ENCODE measurements around the gene PCSK5.

Gene PCSK5

GRCh38 chr9:75993434-75993833 is 103.0 kb downstream of the PCSK5 start:
- no peak overlapping the region for H3K4me3 ChIP-seq (ENCODE audit: low read depth, low read length)
- peak; percentile 75 for DNase-seq (ENCODE audit: low read depth)
- no peak for TF ChIP-seq CTCF (conservative IDR thresholded peaks at IDR 0.05; ENCODE audit: low read depth, low read length)

GRCh38 chr9:75995066-75995465 is 104.6 kb downstream of the PCSK5 start:
- no peak for DNase-seq (ENCODE audit: low read depth)
- TF ChIP-seq CTCF (conservative IDR thresholded peaks at IDR 0.05; ENCODE audit: low read depth, low read length): no peak

GRCh38 chr9:75996726-75997125 is 106.3 kb downstream of the PCSK5 start:
- no peak for DNase-seq (ENCODE audit: low read depth)
- H3K4me3 ChIP-seq (ENCODE audit: low read depth, low read length): no peak overlapping the region
- no peak for TF ChIP-seq CTCF (conservative IDR thresholded peaks at IDR 0.05; ENCODE audit: low read depth, low read length)

More at GRCh38 chr9:75995066-75995465, 104.6 kb downstream of the PCSK5 start:
- H3K4me3 ChIP-seq (ENCODE audit: low read depth, low read length): no peak overlapping the region

GRCh38 chr9:75997206-75997605 is 106.7 kb downstream of the PCSK5 start:
- DNase-seq (ENCODE audit: low read depth): no peak
- TF ChIP-seq CTCF (conservative IDR thresholded peaks at IDR 0.05; ENCODE audit: low read depth, low read length): no peak
- H3K4me3 ChIP-seq (ENCODE audit: low read depth, low read length): no peak overlapping the region

- no peak overlapping the region for H3K4me3 ChIP-seq (ENCODE audit: low read depth, low read length)
- no peak for TF ChIP-seq CTCF (conservative IDR thresholded peaks at IDR 0.05; ENCODE audit: low read depth, low read length)
- DNase-seq (ENCODE audit: low read depth): no peak
Observed at GRCh38 chr9:75998096-75998780, 107.8 kb downstream of the PCSK5 start.

GRCh38 chr9:76001459-76001858 is 111.0 kb downstream of the PCSK5 start:
- no peak for DNase-seq (ENCODE audit: low read depth)

More at GRCh38 chr9:76001459-76001858, 111.0 kb downstream of the PCSK5 start:
- no peak for TF ChIP-seq CTCF (conservative IDR thresholded peaks at IDR 0.05; ENCODE audit: low read depth, low read length)
- H3K4me3 ChIP-seq (ENCODE audit: low read depth, low read length): no peak overlapping the region

Data from choroid plexus epithelial cell (primary cell).